ENCODE data around the gene C3orf18.

DNA sequence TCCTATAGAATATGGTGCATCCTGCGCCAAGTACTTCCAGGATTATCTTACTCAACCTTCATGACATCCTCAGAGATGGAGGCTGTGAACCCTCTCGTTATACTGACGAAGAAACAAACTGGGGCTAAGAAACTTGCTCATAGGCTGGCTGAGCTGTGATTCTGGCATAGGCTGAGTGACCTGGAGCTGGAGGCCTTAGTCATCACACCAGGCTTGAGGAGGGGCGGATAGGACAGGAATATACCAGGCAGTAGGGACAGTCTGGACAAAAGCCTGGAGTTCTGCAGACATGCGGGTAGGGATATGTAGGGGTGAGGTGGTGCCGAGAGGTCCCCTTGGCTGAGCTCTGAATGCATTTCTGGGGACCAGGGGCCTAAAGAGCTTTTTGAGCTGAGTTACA lies 19.8 kb upstream of the C3orf18 start:
- TF ChIP-seq POLR2AphosphoS5 (IDR thresholded peaks at IDR 0.05; ENCODE audit: low read depth, low read length) (no peak; the same call in 1 of the 2 replicates), POLR2A (IDR thresholded peaks at IDR 0.05; ENCODE audit: borderline replicate concordance, extremely low read depth, insufficient read depth, insufficient read length) (no peak), CEBPB (IDR thresholded peaks at IDR 0.05; ENCODE audit: low read depth) (no peak), JUND (IDR thresholded peaks at IDR 0.05) (no peak), SIN3A (IDR thresholded peaks at IDR 0.05; ENCODE audit: low read depth) (no peak), SP1 (IDR thresholded peaks at IDR 0.05; ENCODE audit: low read depth) (no peak), SRF (IDR thresholded peaks at IDR 0.05; ENCODE audit: low read depth) (no peak), EZH2phosphoT487 (IDR thresholded peaks at IDR 0.05; ENCODE audit: borderline replicate concordance) (no peak), RAD21 (IDR thresholded peaks at IDR 0.05; ENCODE audit: low read depth) (no peak), YY1 (IDR thresholded peaks at IDR 0.05; ENCODE audit: extremely low read depth, insufficient replicate concordance, low read depth, low read length) (no peak)
- TF ChIP-seq, protein P1, sequence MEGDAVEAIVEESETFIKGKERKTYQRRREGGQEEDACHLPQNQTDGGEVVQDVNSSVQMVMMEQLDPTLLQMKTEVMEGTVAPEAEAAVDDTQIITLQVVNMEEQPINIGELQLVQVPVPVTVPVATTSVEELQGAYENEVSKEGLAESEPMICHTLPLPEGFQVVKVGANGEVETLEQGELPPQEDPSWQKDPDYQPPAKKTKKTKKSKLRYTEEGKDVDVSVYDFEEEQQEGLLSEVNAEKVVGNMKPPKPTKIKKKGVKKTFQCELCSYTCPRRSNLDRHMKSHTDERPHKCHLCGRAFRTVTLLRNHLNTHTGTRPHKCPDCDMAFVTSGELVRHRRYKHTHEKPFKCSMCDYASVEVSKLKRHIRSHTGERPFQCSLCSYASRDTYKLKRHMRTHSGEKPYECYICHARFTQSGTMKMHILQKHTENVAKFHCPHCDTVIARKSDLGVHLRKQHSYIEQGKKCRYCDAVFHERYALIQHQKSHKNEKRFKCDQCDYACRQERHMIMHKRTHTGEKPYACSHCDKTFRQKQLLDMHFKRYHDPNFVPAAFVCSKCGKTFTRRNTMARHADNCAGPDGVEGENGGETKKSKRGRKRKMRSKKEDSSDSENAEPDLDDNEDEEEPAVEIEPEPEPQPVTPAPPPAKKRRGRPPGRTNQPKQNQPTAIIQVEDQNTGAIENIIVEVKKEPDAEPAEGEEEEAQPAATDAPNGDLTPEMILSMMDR (IDR thresholded peaks at IDR 0.05 in 2 of 3, conservative IDR thresholded peaks at IDR 0.05 in 1 of 3; ENCODE audit: borderline replicate concordance in 1 of 3, insufficient read depth in 1 of 3, low read depth in 2 of 3, low read length in 2 of 3): no peak
- TF ChIP-seq, protein P2, sequence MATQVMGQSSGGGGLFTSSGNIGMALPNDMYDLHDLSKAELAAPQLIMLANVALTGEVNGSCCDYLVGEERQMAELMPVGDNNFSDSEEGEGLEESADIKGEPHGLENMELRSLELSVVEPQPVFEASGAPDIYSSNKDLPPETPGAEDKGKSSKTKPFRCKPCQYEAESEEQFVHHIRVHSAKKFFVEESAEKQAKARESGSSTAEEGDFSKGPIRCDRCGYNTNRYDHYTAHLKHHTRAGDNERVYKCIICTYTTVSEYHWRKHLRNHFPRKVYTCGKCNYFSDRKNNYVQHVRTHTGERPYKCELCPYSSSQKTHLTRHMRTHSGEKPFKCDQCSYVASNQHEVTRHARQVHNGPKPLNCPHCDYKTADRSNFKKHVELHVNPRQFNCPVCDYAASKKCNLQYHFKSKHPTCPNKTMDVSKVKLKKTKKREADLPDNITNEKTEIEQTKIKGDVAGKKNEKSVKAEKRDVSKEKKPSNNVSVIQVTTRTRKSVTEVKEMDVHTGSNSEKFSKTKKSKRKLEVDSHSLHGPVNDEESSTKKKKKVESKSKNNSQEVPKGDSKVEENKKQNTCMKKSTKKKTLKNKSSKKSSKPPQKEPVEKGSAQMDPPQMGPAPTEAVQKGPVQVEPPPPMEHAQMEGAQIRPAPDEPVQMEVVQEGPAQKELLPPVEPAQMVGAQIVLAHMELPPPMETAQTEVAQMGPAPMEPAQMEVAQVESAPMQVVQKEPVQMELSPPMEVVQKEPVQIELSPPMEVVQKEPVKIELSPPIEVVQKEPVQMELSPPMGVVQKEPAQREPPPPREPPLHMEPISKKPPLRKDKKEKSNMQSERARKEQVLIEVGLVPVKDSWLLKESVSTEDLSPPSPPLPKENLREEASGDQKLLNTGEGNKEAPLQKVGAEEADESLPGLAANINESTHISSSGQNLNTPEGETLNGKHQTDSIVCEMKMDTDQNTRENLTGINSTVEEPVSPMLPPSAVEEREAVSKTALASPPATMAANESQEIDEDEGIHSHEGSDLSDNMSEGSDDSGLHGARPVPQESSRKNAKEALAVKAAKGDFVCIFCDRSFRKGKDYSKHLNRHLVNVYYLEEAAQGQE (IDR thresholded peaks at IDR 0.05; ENCODE audit: low read depth): no peak
- TF ChIP-seq, protein P3, sequence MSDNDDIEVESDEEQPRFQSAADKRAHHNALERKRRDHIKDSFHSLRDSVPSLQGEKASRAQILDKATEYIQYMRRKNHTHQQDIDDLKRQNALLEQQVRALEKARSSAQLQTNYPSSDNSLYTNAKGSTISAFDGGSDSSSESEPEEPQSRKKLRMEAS (IDR thresholded peaks at IDR 0.05): no peak
